ENCODE measurements around the gene GRIA4.

GRIA4 gene

GRCh38 chr11:105790840-105791239 is 181.0 kb downstream of the GRIA4 start:
- no peak for DNase-seq

- DNase-seq = no peak
These were observed 183.2 kb downstream of the GRIA4 start for GRCh38 chr11:105793092-105793491.

- no peak for DNase-seq
These were observed 189.4 kb downstream of the GRIA4 start for GRCh38 chr11:105799263-105799662.

GRCh38 chr11:105799728-105800462 is 190.0 kb downstream of the GRIA4 start:
- no peak for DNase-seq

- DNase-seq = no peak
These were observed 192.5 kb downstream of the GRIA4 start for GRCh38 chr11:105802390-105802789.

GRCh38 chr11:105811242-105811641 is 201.4 kb downstream of the GRIA4 start:
- no peak for DNase-seq

- no peak for DNase-seq
These were observed 211.5 kb downstream of the GRIA4 start for GRCh38 chr11:105821372-105821771.

- no peak for DNase-seq
These were observed 211.9 kb downstream of the GRIA4 start for GRCh38 chr11:105821781-105822180.

- no peak for DNase-seq
These were observed 213.7 kb downstream of the GRIA4 start for GRCh38 chr11:105823495-105824033.

- DNase-seq = no peak
These were observed 214.7 kb downstream of the GRIA4 start for GRCh38 chr11:105824457-105825013.

- no peak for DNase-seq
These were observed 215.3 kb downstream of the GRIA4 start for GRCh38 chr11:105825141-105825540.

- no peak for DNase-seq
These were observed 218.0 kb downstream of the GRIA4 start for GRCh38 chr11:105827906-105828305.

- DNase-seq = no peak
These were observed 219.2 kb downstream of the GRIA4 start for GRCh38 chr11:105829084-105829483.

GRCh38 chr11:105834461-105834860 is 224.6 kb downstream of the GRIA4 start:
- DNase-seq = no peak

- no peak for DNase-seq
These were observed 229.0 kb downstream of the GRIA4 start for GRCh38 chr11:105838668-105839384.

GRCh38 chr11:105840391-105840790 is 230.5 kb downstream of the GRIA4 start:
- no peak for DNase-seq

GRCh38 chr11:105852403-105852802 is 242.5 kb downstream of the GRIA4 start:
- DNase-seq = no peak

- no peak for DNase-seq
These were observed 244.4 kb downstream of the GRIA4 start for GRCh38 chr11:105854269-105854668.

GRCh38 chr11:105856954-105857353 is 247.1 kb downstream of the GRIA4 start:
- no peak for DNase-seq

- DNase-seq = no peak
These were observed 247.9 kb downstream of the GRIA4 start for GRCh38 chr11:105857728-105858127.

GRCh38 chr11:105858841-105859240 is 249.0 kb downstream of the GRIA4 start:
- no peak for DNase-seq

GRCh38 chr11:105860105-105860504 is 250.2 kb downstream of the GRIA4 start:
- DNase-seq = no peak

GRCh38 chr11:105861225-105861624 is 251.4 kb downstream of the GRIA4 start:
- DNase-seq = no peak

Measured in activated naive CD4-positive, alpha-beta T cell treated with anti-CD3 and anti-CD28 coated beads, Interleukin-2, amount 50 U/mL, for 16 hours (primary cell).